HCT116 (cell line): ENCODE measurements around the gene ANKRD40CL. TPM values are rescaled to one million over a fixed set of nuclear protein-coding genes. Genes with fewer than 3 reads are reported as not detected.
A peak's percentile ranks its signal among the peaks of the same experiment; 100 is the strongest.
"Not testable (repeated sequence)": the region's sequence is repeated elsewhere in the genome, so short reads cannot be mapped to it uniquely, and the experiment has no call there.

Experiments
- ATAC-seq: fragments of 200-7000 bp; cut with Tn5 transposase; 2 replicates; pipeline ENCODE4 v1.9.1; 2020; ENCODE audit warnings: mild to moderate bottlenecking, moderate library complexity
- BruUV-seq: library from RNA; stranded (reverse); fragments of 400-500 nt; replicated peaks from 2 replicates; lab custom pipeline; 2021; lab: Mats Ljungman, UMichigan
- CTCF ChIA-PET: fragments of 300-600 bp; sonication (Branson Sonifier 250); formaldehyde crosslinking; loops from one replicate; lab custom pipeline; 2021; ENCODE audit warnings: antibody characterized with exemption; lab: Charles Lee
- POLR2A ChIA-PET: fragments of 300-600, 350-600 bp; sonication (Branson Sonifier 250); formaldehyde crosslinking; loops from one replicate; lab custom pipeline; 2021; ENCODE audit warnings: antibody characterized with exemption; lab: Charles Lee
- RAD21 ChIA-PET, 2 experiments: fragments of 300-600 bp; sonication (Branson Sonifier 250); formaldehyde crosslinking; loops; one replicate each; lab custom pipeline; 2023; ENCODE audit warnings: low total read pairs in 2 of 2; ENCODE audit not compliant: uncharacterized antibody in 2 of 2, unreplicated experiment in 2 of 2, low non-redundant PET in 1 of 2; lab: Charles Lee
- DNase-seq: peaks from one replicate; pipeline ENCODE4 v3.0.0-alpha.2; 2010; ENCODE audit warnings: low read depth, low spot score
- H2AFZ ChIP-seq: fragments of 200-600 bp; shearing (Covaris generic), sonication (generic); 2 replicates; pipeline ENCODE4 v1.6.1; 2017; ENCODE audit warnings: low read depth, mixed run types, mixed read lengths, antibody characterized with exemption, low read length; ENCODE audit not compliant: poor library complexity, severe bottlenecking
- H3K27ac ChIP-seq: 2 replicates; pipeline ENCODE4 v1.5.1; 2012; ENCODE audit warnings: low read depth, low read length
- H3K27me3 ChIP-seq: fragments of 200-600 bp; sonication (generic); 2 replicates; pipeline ENCODE4 v1.6.1; 2016; ENCODE audit warnings: mixed run types, low read length, mixed read lengths; ENCODE audit not compliant: insufficient read depth
- H3K36me3 ChIP-seq, 2 experiments: fragments of 200-500 bp in 1 of 2; fragments of 200-600 bp in 1 of 2; sonication (Bioruptor generic) in 1 of 2; sonication (generic) in 1 of 2; 2 replicates each; pipeline versions ENCODE4 v1.5.1 to v1.6.1; 2014 to 2016; ENCODE audit warnings: low read length in 2 of 2, inconsistent platforms in 1 of 2, mixed read lengths in 1 of 2, mixed run types in 1 of 2; ENCODE audit not compliant: insufficient read depth in 2 of 2, control insufficient read depth in 1 of 2
- H3K4me1 ChIP-seq, 2 experiments: fragments of 200-600 bp in 1 of 2; sonication (generic) in 1 of 2; 2 replicates each; pipeline versions ENCODE4 v1.5.1 to v1.6.1; 2012 to 2017; ENCODE audit warnings: low read length in 2 of 2, inconsistent platforms in 1 of 2, mild to moderate bottlenecking in 1 of 2, mixed read lengths in 1 of 2, mixed run types in 1 of 2, moderate library complexity in 1 of 2; ENCODE audit not compliant: insufficient read depth in 2 of 2, control insufficient read depth in 1 of 2
- H3K4me2 ChIP-seq: fragments of 200-600 bp; sonication (generic); 2 replicates; pipeline ENCODE4 v1.6.1; 2017; ENCODE audit warnings: mixed run types, low read length, mixed read lengths
- H3K4me3 ChIP-seq, 2 experiments: fragments of 200-600 bp in 1 of 2; sonication (generic) in 1 of 2; replicated peaks in 1 of 2; 2 replicates each; pipeline ENCODE4 v1.5.1; 2011 to 2016; ENCODE audit warnings: low read length in 2 of 2, control low read depth in 1 of 2, low read depth in 1 of 2, mild to moderate bottlenecking in 1 of 2, mixed read lengths in 1 of 2, mixed run types in 1 of 2
- H3K79me2 ChIP-seq: fragments of 200-600 bp; sonication (generic); 2 replicates; pipeline ENCODE4 v1.6.1; 2017; ENCODE audit warnings: mild to moderate bottlenecking, mixed run types, low read length, moderate library complexity, mixed read lengths; ENCODE audit not compliant: insufficient read depth
- H3K9ac ChIP-seq: fragments of 200-600 bp; sonication (generic); 2 replicates; pipeline ENCODE4 v1.6.1; 2016; ENCODE audit warnings: low read length, mixed read lengths
- H3K9me2 ChIP-seq: fragments of 200-600 bp; sonication (generic), shearing (Covaris generic); 2 replicates; pipeline ENCODE4 v1.6.1; 2017; ENCODE audit warnings: mixed run types, mild to moderate bottlenecking, moderate library complexity; ENCODE audit not compliant: insufficient read depth
- H3K9me3 ChIP-seq, 2 experiments: fragments of 200-500 bp in 1 of 2; fragments of 200-600 bp in 1 of 2; sonication (Bioruptor generic) in 1 of 2; sonication (generic) in 1 of 2; 2 replicates each; pipeline ENCODE4 v1.6.1; 2014 to 2017; ENCODE audit warnings: low read length in 2 of 2, mixed read lengths in 2 of 2, inconsistent platforms in 1 of 2, low read depth in 1 of 2, mild to moderate bottlenecking in 1 of 2, mixed run types in 1 of 2, moderate library complexity in 1 of 2; ENCODE audit not compliant: control insufficient read depth in 1 of 2, insufficient read depth in 1 of 2
- H4K20me1 ChIP-seq: fragments of 200-600 bp; sonication (generic), shearing (Covaris generic); 2 replicates; pipeline ENCODE4 v1.6.1; 2017; ENCODE audit warnings: mixed run types, mild to moderate bottlenecking, moderate library complexity; ENCODE audit not compliant: insufficient read depth
- CBX3 ChIP-seq: IDR thresholded peaks from 2 replicates; pipeline ENCODE4 v1.6.1; 2012; ENCODE audit warnings: low read depth
- CEBPB ChIP-seq: IDR thresholded peaks from 2 replicates; pipeline ENCODE4 v1.6.1; 2012; ENCODE audit warnings: low read depth
- CTCF ChIP-seq, 3 experiments: fragments of 200-600 bp in 1 of 3; sonication (generic) in 1 of 3; IDR thresholded peaks in 2 of 3; conservative IDR thresholded peaks in 1 of 3; 2 replicates each; pipeline ENCODE4 v1.5.1; 2012 to 2017; ENCODE audit warnings: low read depth in 2 of 3, low read length in 2 of 3, antibody characterized with exemption in 1 of 3, borderline replicate concordance in 1 of 3, control low read depth in 1 of 3, mild to moderate bottlenecking in 1 of 3, mixed read lengths in 1 of 3, mixed run types in 1 of 3, moderate library complexity in 1 of 3; ENCODE audit not compliant: insufficient read depth in 1 of 3
- ELF1 ChIP-seq: IDR thresholded peaks from 2 replicates; pipeline ENCODE4 v1.6.1; 2012; ENCODE audit warnings: low read depth, borderline replicate concordance
- FOSL1 ChIP-seq: IDR thresholded peaks from 2 replicates; pipeline ENCODE4 v1.6.1; 2012; ENCODE audit warnings: low read depth
- MAX ChIP-seq: IDR thresholded peaks from 2 replicates; pipeline ENCODE4 v1.6.1; 2012
- POLR2AphosphoS5 ChIP-seq: IDR thresholded peaks from 2 replicates; pipeline ENCODE4 v1.6.1; 2011; ENCODE audit warnings: mild to moderate bottlenecking, low read depth, low read length, moderate library complexity
- RAD21 ChIP-seq: IDR thresholded peaks from 2 replicates; pipeline ENCODE4 v1.6.1; 2012; ENCODE audit warnings: low read depth, mild to moderate bottlenecking
- REST ChIP-seq: IDR thresholded peaks from 2 replicates; pipeline ENCODE4 v1.6.1; 2012; ENCODE audit warnings: low read depth
- ZNF274 ChIP-seq: fragments of 200-500 bp; sonication (Bioruptor generic); IDR thresholded peaks from 2 replicates; pipeline ENCODE4 v1.6.1; 2014; ENCODE audit warnings: mild to moderate bottlenecking, low read depth, low read length, inconsistent platforms
- intact Hi-C: fragments of 100-400 bp; cut with micrococcal nuclease; formaldehyde crosslinking; loops from 2 replicates; pipeline ENCODE4 v1.10.0; 2022
- total RNA-seq: library from RNA; stranded (reverse); gene quantifications from one replicate; pipeline ENCODE4 v1.2.1, GENCODE V29; 2021; ENCODE audit not compliant: unreplicated experiment

The ANKRD40CL gene
- total RNA-seq, 1 experiment from 2014 or later = 0.57 TPM

- ATAC-seq = not testable (repeated sequence)
Measured at GRCh38 chr17:50804749-50805475, 37.6 kb upstream of the ANKRD40CL start.

GRCh38 chr17:50803676-50804075 lies 36.4 kb upstream of the ANKRD40CL start:
- H3K4me1 ChIP-seq = peaks cover 0 to 14% of the 10 kb centered on the region in 2 experiments; a peak in 2 of 4 replicates
- no peaks in the 10 kb centered on the region for H3K9me3 ChIP-seq
- no peak overlapping the region for H3K9ac ChIP-seq
- H3K36me3 ChIP-seq = no peaks in the 10 kb centered on the region
- BruUV-seq = no TSS peak
- POLR2A ChIA-PET = no interaction called here
- no peak overlapping the region for H3K4me3 ChIP-seq
- no peak for ATAC-seq
- DNase-seq = no peak
- H3K27ac ChIP-seq = no peak overlapping the region
- RAD21 ChIA-PET = no interaction called here
- H3K27me3 ChIP-seq = no peaks in the 10 kb centered on the region
- no peaks in the 10 kb centered on the region for H4K20me1 ChIP-seq
- H3K4me2 ChIP-seq = peak overlapping the region; percentile 9; the same call in 1 of the 2 replicates
- intact Hi-C loops = no loop called here
- no peaks in the 10 kb centered on the region for H3K9me2 ChIP-seq
- no peak overlapping the region for H2AFZ ChIP-seq
- H3K79me2 ChIP-seq = no peaks in the 10 kb centered on the region
- CTCF ChIA-PET = interaction anchor here (0.9 kb wide), 1 partner anchor 13 kb away, joined by 3 read pairs; no protein-coding TSS in a partner anchor
- TF ChIP-seq REST (no peak), FOSL1 (no peak), CTCF (IDR thresholded peaks at IDR 0.05 in 2 of 3, conservative IDR thresholded peaks at IDR 0.05 in 1 of 3; ENCODE audit: borderline replicate concordance in 1 of 3, insufficient read depth in 1 of 3, low read depth in 2 of 3, low read length in 2 of 3) (no peak), ZNF274 (no peak), CEBPB (no peak), ELF1 (no peak), RAD21 (no peak), MAX (no peak), CBX3 (no peak), POLR2AphosphoS5 (no peak)

More at GRCh38 chr17:50804749-50805475, 37.6 kb upstream of the ANKRD40CL start:
- POLR2A ChIA-PET, CTCF ChIA-PET, DNase-seq, H3K9me3 ChIP-seq, H3K9ac ChIP-seq, H3K27me3 ChIP-seq, H3K4me3 ChIP-seq, H2AFZ ChIP-seq, H3K4me2 ChIP-seq, H3K36me3 ChIP-seq, RAD21 ChIA-PET, H4K20me1 ChIP-seq, intact Hi-C loops, H3K9me2 ChIP-seq, BruUV-seq, H3K27ac ChIP-seq, H3K79me2 ChIP-seq: not testable (repeated sequence)
- H3K4me1 ChIP-seq = peaks cover 0 to 14% of the 10 kb centered on the region in 2 experiments; a peak in 2 of 4 replicates
